HL-60 (cell line): ENCODE measurements around the gene ZNF891.
A peak's percentile ranks its signal among the peaks of the same experiment; 100 is the strongest.

ENCODE experiments used
- DNase-seq, 2 experiments: peaks; one replicate each; pipeline ENCODE4 v3.0.0-alpha.2; 2010 to 2020; ENCODE audit warnings: low read depth in 1 of 2, low spot score in 1 of 2
- H3K27ac ChIP-seq: fragments of 250-450 bp; sonication (Bioruptor Pico); replicated peaks from 2 replicates; pipeline ENCODE4 v1.5.1; 2020; ENCODE audit warnings: mild to moderate bottlenecking, moderate library complexity
- H3K27me3 ChIP-seq: fragments of 250-450 bp; sonication (Bioruptor Pico); 2 replicates; pipeline ENCODE4 v1.5.1; 2021; ENCODE audit warnings: mild to moderate bottlenecking, moderate library complexity; ENCODE audit not compliant: insufficient read depth, poor library complexity, severe bottlenecking
- H3K4me3 ChIP-seq: replicated peaks from 2 replicates; pipeline ENCODE4 v1.5.1; 2011; ENCODE audit warnings: mild to moderate bottlenecking, control low read depth, low read length; ENCODE audit not compliant: insufficient read depth
- CTCF ChIP-seq: IDR thresholded peaks from one replicate; pipeline ENCODE4 v1.5.1; 2011; ENCODE audit warnings: low read length, control low read depth, inconsistent platforms; ENCODE audit not compliant: insufficient read depth
- GABPA ChIP-seq: IDR thresholded peaks from 2 replicates; pipeline ENCODE4 v1.6.1; 2012; ENCODE audit warnings: low read depth
- POLR2AphosphoS5 ChIP-seq: IDR thresholded peaks from 2 replicates; pipeline ENCODE4 v1.6.1; 2012; ENCODE audit warnings: low read depth
- REST ChIP-seq: IDR thresholded peaks from 2 replicates; pipeline ENCODE4 v1.6.1; 2012; ENCODE audit warnings: low read depth; ENCODE audit not compliant: insufficient replicate concordance
- SPI1 ChIP-seq: IDR thresholded peaks from 2 replicates; pipeline ENCODE4 v1.6.1; 2012; ENCODE audit warnings: low read depth, mild to moderate bottlenecking, borderline replicate concordance
- long read RNA-seq: library from polyadenylated mRNA; unstranded; transcript quantifications from one replicate; pipeline ENCODE4 v2.0.0, GENCODE V29; 2020

Gene ZNF891
- long read RNA-seq, full-length matches to known transcripts = 8 of 10 reads
- long read RNA-seq, partial matches to known transcripts = 0 of 10 reads
- long read RNA-seq, other reads (novel, unspliced or antisense) = 2 of 10 reads

- Histone ChIP-seq H3K27ac (peak within 1 kb of the TSS; percentile 88), H3K4me3 (peak within 1 kb of the TSS; percentile 97), H3K27me3 (no peaks in the 10 kb centered on the region)
- no peak for TF ChIP-seq GABPA
- peak; percentile 85 for TF ChIP-seq POLR2AphosphoS5
- peak; percentile 95 for DNase-seq
These were observed at the start of gene ZNF891, which contains the start of gene ZNF10 for GRCh38 chr12:133130038-133130807. TSS of gene ZNF891 (minus strand) at chr12:133130274. CDS start at chr12:133121918, 8,356 bp downstream. TSS of gene ZNF10 (plus strand) at chr12:133130627. CDS start at chr12:133144493, 13,866 bp downstream.

- H3K27ac ChIP-seq = no peak overlapping the region
- DNase-seq = no peak
- H3K27me3 ChIP-seq = no peaks in the 10 kb centered on the region
- H3K4me3 ChIP-seq = no peak overlapping the region
- TF ChIP-seq SPI1 (no peak), REST (no peak), CTCF (no peak), GABPA (no peak), POLR2AphosphoS5 (no peak)
These were observed 44.8 kb upstream of the ZNF891 start for GRCh38 chr12:133174901-133175300.

GRCh38 chr12:133172491-133172890 lies 42.4 kb upstream of the ZNF891 start:
- Histone ChIP-seq H3K4me3 (no peak overlapping the region), H3K27ac (no peak overlapping the region), H3K27me3 (no peaks in the 10 kb centered on the region)
- DNase-seq = no peak
- TF ChIP-seq REST = no peak
- TF ChIP-seq POLR2AphosphoS5 = no peak
- no peak for TF ChIP-seq SPI1
- TF ChIP-seq GABPA = no peak
- no peak for TF ChIP-seq CTCF

GRCh38 chr12:133165776-133166175 lies 35.7 kb upstream of the ZNF891 start:
- TF ChIP-seq SPI1 (no peak), CTCF (no peak), POLR2AphosphoS5 (no peak)
- no peak for DNase-seq

More at GRCh38 chr12:133165776-133166175, 35.7 kb upstream of the ZNF891 start:
- Histone ChIP-seq H3K4me3 (no peak overlapping the region), H3K27me3 (no peaks in the 10 kb centered on the region), H3K27ac (no peak overlapping the region)
